Glutamatergic neuron (in vitro differentiated cells): ENCODE results near the gene TMEM269. TPM values are rescaled to one million over a fixed set of nuclear protein-coding genes. Genes with fewer than 3 reads are reported as not detected.

Source experiments
- DNase-seq: peaks from one replicate; pipeline ENCODE4 v3.0.0; 2022
- H3K27ac Mint-ChIP-seq: one replicate; pipeline ENCODE4 v1.8.0; 2020; ENCODE audit warnings: mild to moderate bottlenecking, mixed read lengths, inconsistent platforms; ENCODE audit not compliant: unreplicated experiment
- H3K27me3 Mint-ChIP-seq: one replicate; pipeline ENCODE4 v1.8.0; 2020; ENCODE audit warnings: mild to moderate bottlenecking, moderate library complexity, mixed read lengths, inconsistent platforms; ENCODE audit not compliant: unreplicated experiment
- H3K36me3 Mint-ChIP-seq: one replicate; pipeline ENCODE4 v1.8.0; 2020; ENCODE audit warnings: mild to moderate bottlenecking, mixed read lengths, inconsistent platforms; ENCODE audit not compliant: unreplicated experiment
- H3K4me1 Mint-ChIP-seq: one replicate; pipeline ENCODE4 v1.8.0; 2020; ENCODE audit warnings: mild to moderate bottlenecking, low read depth, mixed read lengths, inconsistent platforms; ENCODE audit not compliant: unreplicated experiment
- H3K4me3 Mint-ChIP-seq: one replicate; pipeline ENCODE4 v1.8.0; 2020; ENCODE audit warnings: mild to moderate bottlenecking, mixed read lengths, inconsistent platforms; ENCODE audit not compliant: unreplicated experiment
- H3K9me3 Mint-ChIP-seq: one replicate; pipeline ENCODE4 v1.8.0; 2020; ENCODE audit warnings: mild to moderate bottlenecking, moderate library complexity, mixed read lengths, inconsistent platforms; ENCODE audit not compliant: unreplicated experiment
- CTCF ChIP-seq: fragments of 200-600 bp; sonication (generic); IDR thresholded peaks from one replicate; pipeline ENCODE4 v1.5.0; 2021; ENCODE audit not compliant: partially characterized antibody, unreplicated experiment
- total RNA-seq: library from RNA; stranded (reverse); fragmentation: NEBNext Ultra II Directional; extraction: Animal tissue kit (Norgen Biotek cat#: 25700); gene quantifications from one replicate; pipeline ENCODE4 v1.2.1, GENCODE V29; 2021; ENCODE audit not compliant: unreplicated experiment

TMEM269 gene
- total RNA-seq, 1 donor from 2014 or later = 0.32 TPM

GRCh38 chr1:42737257-42737656, 47.5 kb upstream of the TMEM269 start:
- H3K4me3 Mint-ChIP-seq = no peak overlapping the region
- no peak overlapping the region for H3K27ac Mint-ChIP-seq
- peaks cover 4% of the 10 kb centered on the region for H3K9me3 Mint-ChIP-seq
- H3K36me3 Mint-ChIP-seq = no peaks in the 10 kb centered on the region
- no peaks in the 10 kb centered on the region for H3K4me1 Mint-ChIP-seq
- TF ChIP-seq CTCF = no peak
- H3K27me3 Mint-ChIP-seq = peaks cover 7% of the 10 kb centered on the region
- DNase-seq = no peak

GRCh38 chr1:42737986-42738677, 46.7 kb upstream of the TMEM269 start:
- H3K27ac Mint-ChIP-seq = no peak overlapping the region
- no peaks in the 10 kb centered on the region for H3K36me3 Mint-ChIP-seq
- H3K4me3 Mint-ChIP-seq = no peak overlapping the region
- H3K4me1 Mint-ChIP-seq = peaks cover 2% of the 10 kb centered on the region
- DNase-seq = no peak
- peaks cover 9% of the 10 kb centered on the region for H3K27me3 Mint-ChIP-seq
- no peak for TF ChIP-seq CTCF
- peaks cover 8% of the 10 kb centered on the region for H3K9me3 Mint-ChIP-seq

- H3K27ac Mint-ChIP-seq = no peak overlapping the region
- DNase-seq = no peak
- H3K27me3 Mint-ChIP-seq = peaks cover 12% of the 10 kb centered on the region
- no peak for TF ChIP-seq CTCF
- H3K9me3 Mint-ChIP-seq = peaks cover 9% of the 10 kb centered on the region
- no peak overlapping the region for H3K4me3 Mint-ChIP-seq
- H3K36me3 Mint-ChIP-seq = no peaks in the 10 kb centered on the region
- H3K4me1 Mint-ChIP-seq = peaks cover 5% of the 10 kb centered on the region
These were observed 46.0 kb upstream of the TMEM269 start for GRCh38 chr1:42738678-42739226.

GRCh38 chr1:42739753-42740700, 44.8 kb upstream of the TMEM269 start, which contains the start of gene CLDN19:
Gene CLDN19, minus strand, starts transcription at chr1:42740236. Its CDS starts 173 bp downstream, at chr1:42740063.
- peak; percentile 39 for DNase-seq
- Mint-ChIP-seq H3K36me3 (no peaks in the 10 kb centered on the region), H3K9me3 (peaks cover 9% of the 10 kb centered on the region), H3K27me3 (peaks cover 12% of the 10 kb centered on the region), H3K27ac (no peak within 1 kb of the TSS), H3K4me1 (peaks cover 8% of the 10 kb centered on the region), H3K4me3 (no peak within 1 kb of the TSS)
- TF ChIP-seq CTCF = no peak
